GM18951 (cell line): ENCODE results near the gene TSPAN1.

Source experiments
- POLR2A ChIP-seq: IDR thresholded peaks from 4 replicates; pipeline ENCODE4 v1.6.1; 2011; ENCODE audit warnings: mild to moderate bottlenecking; ENCODE audit not compliant: insufficient read length, insufficient read depth; ENCODE audit errors: extremely low read depth
- in situ Hi-C: fragments of 300-500 bp; cut with MboI; formaldehyde crosslinking; loops from one replicate; pipeline ENCODE4 v1.12.0; 2022; ENCODE audit warnings: low sequenced_read_pairs, mixed read lengths, inconsistent platforms; ENCODE audit not compliant: unreplicated experiment

TSPAN1 gene

DNA sequence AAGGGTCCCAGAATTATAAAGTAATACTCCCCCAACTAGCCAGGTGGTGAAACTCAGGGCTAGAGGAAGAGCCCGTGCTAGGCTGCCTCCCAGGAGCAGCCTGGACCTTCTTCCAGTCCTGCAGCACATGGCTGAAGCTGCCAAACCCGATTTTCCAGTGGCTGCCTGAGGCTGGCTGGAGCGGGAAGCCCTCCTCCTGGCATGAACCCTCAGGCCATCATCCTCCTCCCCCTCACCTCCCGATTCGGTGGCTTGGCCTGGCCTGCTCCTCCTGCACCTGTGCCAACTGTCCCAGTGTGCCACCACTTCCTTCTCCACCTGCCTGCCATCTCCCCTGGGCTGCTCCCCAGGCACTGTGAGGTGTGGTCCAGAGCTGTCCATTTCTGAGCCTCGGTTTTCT is 3.0 kb upstream of the TSPAN1 start:
- in situ Hi-C loops: no loop called here

DNA sequence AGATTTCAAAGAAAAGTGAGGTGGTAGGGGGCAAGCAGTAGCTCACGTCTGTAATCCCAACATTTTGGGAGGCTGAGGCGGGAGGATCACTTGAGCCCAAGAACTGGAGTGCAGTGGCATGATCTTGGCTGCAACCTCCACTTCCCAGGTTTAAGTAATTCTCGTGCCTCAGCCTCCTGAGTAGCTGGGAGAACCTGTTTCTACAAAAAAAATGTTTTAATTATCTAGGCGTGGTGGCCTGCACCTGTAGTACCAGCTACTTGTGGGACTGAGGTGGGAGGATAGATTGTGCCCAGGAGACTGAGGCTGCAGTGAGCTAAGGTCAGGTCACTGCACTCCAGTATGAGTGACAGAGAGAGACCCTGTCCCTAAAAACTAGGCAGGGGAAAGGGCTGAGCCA is 2.6 kb upstream of the TSPAN1 start:
- no peak for TF ChIP-seq POLR2A
- in situ Hi-C loops: no loop called here

More for the DNA sequence above, 3.0 kb upstream of the TSPAN1 start:
- TF ChIP-seq POLR2A: no peak

DNA sequence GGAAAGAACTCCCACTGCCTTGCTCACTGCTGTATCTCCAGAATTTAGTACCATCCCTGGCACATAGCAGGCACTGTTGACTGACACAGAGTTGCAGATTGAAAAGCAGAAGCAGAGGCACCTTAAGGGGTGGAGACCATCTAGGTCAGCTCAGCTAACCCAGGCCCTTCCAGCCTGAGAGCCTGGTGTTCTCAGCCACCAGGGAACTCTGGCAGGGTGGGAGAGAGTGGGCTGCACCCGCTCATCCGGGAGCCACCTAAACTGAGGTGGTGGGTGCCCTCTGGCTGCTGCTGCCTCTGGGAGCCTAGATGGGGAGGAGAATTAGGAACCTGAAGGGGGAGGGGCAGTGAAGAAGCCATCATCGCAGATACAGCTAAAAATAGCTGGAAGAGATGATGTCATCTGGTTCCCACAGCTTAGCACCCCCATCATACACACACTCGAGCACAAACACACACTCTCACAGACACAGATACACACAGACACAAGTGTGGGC is 1.5 kb upstream of the TSPAN1 start:
- in situ Hi-C loops: no loop called here
- no peak for TF ChIP-seq POLR2A

- in situ Hi-C loops: no loop called here
- no peak for TF ChIP-seq POLR2A
These were observed 356 bp downstream of the TSPAN1 start for GRCh38 chr1:46175243-46175642.

- in situ Hi-C loops: no loop called here
- no peak for TF ChIP-seq POLR2A
These were observed 1.5 kb downstream of the TSPAN1 start, which contains the start of gene P3R3URF for GRCh38 chr1:46176211-46176865. Gene P3R3URF, minus strand, starts transcription at chr1:46176488. Its CDS starts 17 bp downstream, at chr1:46176471.

DNA sequence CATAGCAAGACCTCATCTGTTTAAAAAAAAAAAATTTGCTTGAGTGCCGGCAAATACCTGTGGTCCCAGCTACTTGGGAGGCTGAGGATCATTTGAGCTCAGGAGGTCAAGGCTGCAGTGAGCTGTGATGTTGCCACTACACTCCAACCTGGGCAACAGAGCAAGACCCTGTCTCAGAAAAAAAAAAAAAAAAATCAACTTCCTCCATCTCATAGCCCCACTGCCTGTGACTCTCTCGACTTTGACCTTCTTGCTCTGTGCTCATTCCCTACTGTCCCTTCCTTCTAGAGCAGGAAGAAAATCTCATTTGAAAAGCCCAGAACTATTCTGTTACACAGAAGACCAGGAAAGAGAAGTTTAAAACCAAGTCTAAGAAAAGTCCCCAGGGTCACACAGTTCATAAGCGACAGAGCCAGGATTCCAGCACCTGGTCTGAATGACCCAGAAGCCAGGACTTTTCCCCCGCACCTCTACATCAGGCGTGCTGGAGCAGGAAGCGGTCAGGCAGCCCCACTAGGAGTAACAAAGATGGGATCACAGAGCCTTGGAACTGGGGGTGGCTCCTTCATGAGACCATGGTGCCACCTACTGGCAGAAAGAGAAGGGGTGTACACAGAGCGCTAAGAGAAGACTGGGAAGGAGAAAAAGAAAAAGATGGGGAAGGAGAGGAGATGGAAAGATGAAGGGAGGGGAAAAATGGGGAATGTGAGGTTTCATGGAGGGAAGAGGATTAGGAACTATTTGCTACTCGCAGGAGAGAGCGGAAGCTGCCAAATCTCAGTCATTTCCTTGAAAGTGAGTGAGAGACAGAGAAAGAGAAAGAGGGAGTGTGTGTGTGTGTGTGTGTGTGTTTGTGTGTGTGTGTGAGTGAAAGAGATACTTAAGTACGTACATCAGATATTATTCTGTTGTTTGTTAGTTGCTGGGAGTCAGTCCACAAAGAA is 4.5 kb downstream of the TSPAN1 start:
- in situ Hi-C loops: loop anchor here (5.0 kb wide), 1 partner anchor 147 kb away; no protein-coding TSS in a partner anchor
- TF ChIP-seq POLR2A: no peak

GRCh38 chr1:46180082-46180616 is 5.3 kb downstream of the TSPAN1 start:
- in situ Hi-C loops: loop anchor here (5.0 kb wide), 1 partner anchor 148 kb away; no protein-coding TSS in a partner anchor
- TF ChIP-seq POLR2A: no peak

DNA sequence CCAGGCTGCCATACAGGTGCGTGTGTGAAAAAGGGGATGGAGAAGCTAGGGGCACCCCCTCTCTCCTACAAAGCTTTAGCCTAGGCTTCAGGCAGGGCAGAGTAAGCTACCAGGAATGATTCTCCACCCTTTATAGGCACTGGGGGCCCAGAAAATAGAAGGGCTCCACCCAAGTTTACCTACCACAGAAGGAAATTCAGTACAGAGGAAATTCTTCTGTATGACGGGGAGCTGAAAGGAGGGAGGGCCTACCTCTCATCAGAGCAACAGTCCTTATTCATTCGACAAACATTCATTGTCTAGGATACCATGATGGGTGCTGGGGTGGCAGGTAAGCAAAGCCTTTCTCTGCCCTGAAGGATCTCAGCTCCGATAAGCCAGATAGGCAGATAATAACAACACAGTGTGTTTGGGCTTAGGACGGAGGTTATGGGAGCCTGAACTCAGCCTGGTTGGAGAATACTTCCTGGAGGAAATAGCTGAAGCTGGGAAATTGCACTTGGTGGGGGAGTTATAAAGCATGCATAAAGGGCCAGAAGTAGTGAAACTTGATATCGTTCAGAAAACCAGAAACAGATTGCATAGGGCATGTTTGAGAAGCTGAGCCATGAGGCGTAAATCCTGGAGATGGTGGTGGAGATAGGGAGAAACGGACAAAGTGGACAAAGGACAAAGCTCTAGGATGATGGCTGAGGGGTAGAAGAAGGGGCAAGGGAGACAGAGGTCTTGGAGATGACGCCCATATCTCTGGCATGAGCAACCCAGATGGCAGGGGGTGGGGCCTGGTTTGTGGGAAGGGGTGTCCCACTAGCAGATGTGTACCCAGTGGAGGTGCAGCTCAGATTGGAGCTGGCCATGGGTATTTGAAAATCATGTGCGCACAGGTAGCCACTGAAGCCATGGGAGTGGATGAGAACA is 6.7 kb downstream of the TSPAN1 start:
- no peak for TF ChIP-seq POLR2A
- in situ Hi-C loops: loop anchor here (5.0 kb wide), 1 partner anchor 149 kb away; no protein-coding TSS in a partner anchor

DNA sequence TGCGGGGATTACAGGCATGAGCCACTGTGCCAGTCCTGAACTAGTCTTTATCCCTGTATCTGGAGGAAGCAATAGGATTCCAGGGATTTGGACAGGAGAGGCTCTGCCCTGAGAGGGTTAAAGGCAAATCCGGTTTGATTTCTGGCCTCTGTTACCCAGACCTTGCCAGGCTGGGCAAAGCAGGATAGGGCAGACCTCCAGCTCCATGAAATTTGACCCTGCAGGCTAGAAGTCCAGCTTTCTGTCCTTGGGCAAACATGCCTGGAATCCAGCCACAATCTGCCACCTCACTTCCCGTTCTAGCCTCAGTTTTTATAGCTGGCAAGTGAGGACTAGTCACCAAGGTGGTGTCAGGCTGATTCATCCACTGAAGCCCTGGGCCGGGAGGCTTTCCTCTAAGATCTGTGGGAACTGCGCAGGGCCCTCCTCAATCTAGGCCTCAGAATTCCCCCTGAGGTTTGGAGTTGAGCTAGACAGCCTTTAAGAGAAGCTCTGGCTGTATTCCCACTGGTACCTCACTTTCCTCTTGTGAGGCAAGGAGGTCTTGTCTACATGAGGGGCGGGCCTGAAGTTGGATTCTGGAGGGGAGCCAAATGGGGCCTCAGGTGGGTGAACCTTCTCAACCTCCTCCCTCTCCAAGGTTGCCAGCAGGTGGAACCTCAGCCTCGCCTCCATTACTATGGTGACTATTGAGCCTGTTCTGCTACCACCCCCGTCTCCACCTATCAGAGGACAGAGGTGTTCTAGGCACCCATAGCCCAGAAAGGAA is 8.4 kb downstream of the TSPAN1 start:
- in situ Hi-C loops: loop anchor here (5.0 kb wide), 1 partner anchor 151 kb away; no protein-coding TSS in a partner anchor
- no peak for TF ChIP-seq POLR2A

DNA sequence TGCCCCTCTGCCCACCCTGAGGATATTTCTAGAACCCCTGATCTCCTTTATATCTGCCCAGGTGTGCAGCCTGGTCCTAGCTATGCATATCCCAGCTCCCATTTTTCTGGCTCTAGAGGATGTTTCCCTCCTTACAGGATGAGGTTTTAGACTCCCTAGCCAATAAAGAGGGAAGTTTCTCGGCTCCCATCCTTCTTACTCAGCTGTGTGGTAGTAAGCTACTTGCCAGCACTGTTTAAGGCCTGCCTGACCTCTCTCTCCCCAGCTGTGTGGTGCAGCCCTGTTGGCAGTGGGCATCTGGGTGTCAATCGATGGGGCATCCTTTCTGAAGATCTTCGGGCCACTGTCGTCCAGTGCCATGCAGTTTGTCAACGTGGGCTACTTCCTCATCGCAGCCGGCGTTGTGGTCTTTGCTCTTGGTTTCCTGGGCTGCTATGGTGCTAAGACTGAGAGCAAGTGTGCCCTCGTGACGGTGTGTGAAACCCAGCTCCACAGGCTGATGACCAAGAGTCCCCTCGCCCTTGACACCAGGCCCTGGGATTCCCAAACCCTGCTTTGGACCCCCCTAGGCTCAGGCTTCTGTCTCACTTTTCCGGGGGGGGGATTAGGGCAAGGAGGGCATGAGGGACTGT is 9.2 kb downstream of the TSPAN1 start:
- no peak for TF ChIP-seq POLR2A
- in situ Hi-C loops: loop anchor here (5.0 kb wide), 1 partner anchor 152 kb away; no protein-coding TSS in a partner anchor
